Islet precursor cell (in vitro differentiated cells): Measurements from ENCODE around the gene PSAPL1.
"Not testable (repeated sequence)": the region's sequence is repeated elsewhere in the genome, so short reads cannot be mapped to it uniquely, and the experiment has no call there.

Source experiments
- DNase-seq: peaks from one replicate; pipeline ENCODE4 v3.0.0-alpha.2; 2018

Gene PSAPL1

DNA sequence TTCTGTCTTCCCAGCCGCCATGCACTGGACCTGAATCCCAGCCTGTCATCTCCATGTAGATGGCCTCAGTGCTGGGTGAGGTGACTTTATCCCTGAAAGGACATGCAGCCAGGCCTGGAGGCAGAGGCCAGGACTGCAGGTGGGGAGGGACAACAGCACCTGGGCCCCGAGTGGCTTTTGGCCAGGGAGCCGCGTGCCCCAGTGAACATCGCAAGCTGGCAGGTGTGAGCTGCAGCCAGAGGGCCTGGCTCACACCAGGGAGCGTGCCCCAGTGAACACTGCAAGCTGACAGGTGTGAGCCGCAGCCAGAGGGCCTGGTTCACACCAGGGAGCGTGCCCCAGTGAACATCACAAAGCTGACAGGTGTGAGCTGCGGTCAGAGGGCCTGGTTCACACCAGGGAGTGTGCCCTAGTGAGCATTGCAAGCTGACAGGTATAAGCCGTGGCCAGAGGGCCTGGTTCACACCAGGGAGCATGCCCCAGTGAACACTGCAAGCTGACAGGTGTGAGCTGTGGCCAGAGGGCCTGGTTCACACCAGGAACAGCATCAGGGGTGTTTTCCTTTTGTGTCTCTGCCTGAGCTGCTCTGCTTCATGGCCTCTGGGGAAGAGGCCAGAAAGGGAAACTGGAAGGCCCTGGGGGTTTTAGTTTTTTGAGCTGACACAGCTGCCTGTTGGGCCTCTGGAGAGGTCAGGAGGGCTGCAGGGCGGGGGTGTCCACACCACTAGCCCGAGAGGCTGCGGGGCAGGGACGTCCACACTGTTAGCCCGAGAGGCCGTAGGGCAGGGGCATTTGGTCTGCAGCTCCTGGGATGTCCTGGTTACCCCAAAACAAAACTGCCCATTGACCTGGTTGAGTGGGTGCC lies 22.7 kb upstream of the PSAPL1 start:
- no peak for DNase-seq

DNA sequence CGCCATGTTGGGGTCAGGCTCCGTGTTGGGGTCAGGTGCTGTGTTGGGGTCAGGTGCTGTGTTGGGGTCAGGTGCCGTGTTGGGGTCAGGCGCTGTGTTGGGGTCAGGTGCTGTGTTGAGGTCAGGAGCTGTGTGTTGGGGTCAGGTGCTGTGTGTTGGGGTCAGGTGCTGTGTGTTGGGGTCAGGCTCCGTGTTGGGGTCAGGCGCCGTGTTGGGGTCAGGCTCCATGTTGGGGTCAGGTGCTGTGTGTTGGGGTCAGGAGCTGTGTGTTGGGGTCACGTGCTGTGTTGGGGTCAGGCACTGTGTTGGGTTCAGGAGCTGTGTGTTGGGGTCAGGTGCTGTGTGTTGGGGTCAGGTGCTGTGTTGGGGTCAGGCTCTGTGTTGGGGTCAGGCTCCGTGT lies 18.1 kb upstream of the PSAPL1 start:
- not testable (repeated sequence) for DNase-seq

DNA sequence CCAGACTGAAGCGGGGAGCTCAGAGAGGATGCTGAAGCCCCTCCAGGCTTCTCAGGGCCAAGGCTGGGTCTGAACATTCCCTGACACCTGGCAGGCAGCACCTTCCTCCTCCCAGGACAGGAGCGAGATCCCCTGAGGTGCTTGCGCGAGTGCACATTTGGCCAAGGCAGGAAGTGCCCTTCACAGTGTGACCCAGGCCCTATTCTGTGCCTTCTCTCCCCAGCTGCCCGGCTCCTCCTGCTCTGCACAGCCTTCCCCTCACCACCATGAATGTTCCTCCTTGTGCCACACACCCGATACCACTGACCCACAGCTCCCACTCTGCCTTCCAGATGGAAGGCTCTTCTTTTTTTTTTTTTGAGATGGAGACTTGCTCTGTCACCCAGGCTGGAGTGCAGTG lies 17.1 kb upstream of the PSAPL1 start:
- DNase-seq = no peak

DNA sequence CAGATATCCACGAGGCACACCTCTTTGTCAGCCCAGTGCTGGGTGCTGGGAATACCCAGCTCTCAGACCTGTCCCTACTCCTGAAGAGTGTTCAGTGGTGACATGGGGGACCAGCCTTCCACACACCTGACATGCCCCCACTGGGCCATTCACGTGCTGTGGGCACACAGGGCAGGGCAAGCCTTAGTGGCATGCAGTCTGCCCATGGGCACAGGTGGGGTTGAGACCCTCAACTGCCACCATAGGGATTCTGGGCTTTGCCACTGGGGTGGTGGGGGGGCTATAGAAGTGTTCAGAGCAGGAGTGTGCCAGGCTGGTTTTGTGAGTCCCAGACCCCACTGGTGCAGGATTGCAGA lies 16.7 kb upstream of the PSAPL1 start:
- no peak for DNase-seq

DNA sequence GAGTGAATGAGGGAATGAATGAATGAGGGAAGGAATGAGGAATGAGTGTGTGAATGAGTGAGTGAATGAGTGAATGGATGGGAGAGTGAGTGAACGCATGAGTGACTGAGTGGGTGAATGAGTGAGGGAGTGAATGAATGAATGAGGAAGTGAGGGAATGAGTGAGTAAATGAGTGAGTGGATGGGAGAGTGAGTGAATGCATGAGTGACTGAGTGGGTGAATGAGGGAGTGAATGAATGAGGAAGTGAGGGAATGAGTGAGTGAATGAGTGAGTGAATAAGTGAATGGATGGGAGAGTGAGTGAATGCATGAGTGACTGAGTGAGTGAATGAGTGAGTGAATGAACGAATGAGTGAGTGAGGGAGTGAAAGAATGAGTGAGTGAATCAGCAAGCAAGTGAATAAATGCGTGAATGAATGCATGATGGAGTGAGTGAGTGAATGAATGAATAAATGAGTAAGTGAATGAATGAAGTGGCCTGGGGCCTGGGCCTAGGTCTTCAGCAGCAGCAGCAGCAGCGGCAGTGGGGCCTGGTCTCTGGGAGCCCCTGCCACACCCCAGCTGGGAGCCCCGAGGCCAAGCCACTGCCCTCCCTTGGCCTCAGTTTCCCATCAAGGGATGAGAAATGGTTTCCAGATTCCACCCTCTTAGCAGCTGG lies 16.2 kb upstream of the PSAPL1 start:
- no peak for DNase-seq

DNA sequence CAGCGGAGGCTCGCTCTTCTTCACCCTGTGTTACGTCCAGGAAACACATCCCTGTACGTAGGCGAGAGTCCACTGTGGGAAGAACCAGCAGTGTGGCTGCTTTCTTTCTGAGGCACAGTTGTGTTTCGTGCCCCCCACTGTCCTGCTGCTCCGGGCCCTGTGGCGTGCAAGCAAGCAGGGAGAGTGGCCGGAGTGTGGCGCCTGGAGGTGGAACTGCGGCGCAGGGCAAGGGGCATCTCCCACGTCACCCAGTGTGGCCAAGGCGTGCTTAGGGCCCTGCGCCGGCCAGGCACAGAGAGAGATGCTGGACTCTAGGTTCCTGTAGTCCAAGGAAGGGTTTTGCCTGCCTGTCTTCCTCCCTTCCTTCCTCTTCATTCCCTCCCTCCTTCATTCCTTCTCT lies 13.3 kb upstream of the PSAPL1 start:
- no peak for DNase-seq

DNA sequence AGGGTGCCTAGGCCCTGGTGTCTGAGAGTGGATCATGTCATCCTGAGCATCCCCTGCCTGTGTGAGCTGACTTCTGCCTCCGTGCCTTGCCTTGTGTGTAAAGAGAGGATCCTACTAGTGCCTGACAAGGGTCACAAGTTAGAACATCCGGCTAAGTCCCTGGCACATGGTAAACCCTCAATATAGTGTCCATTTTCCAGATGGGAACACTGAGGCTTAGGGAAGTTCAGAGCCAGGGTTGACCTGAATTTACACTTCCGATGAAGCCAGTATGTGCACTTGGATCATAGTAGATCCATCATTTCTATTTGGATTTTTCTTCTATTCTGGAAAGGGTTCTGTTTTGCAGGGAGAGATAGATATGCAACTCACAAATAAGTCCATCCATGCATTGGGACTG lies 12.5 kb upstream of the PSAPL1 start:
- no peak for DNase-seq

DNA sequence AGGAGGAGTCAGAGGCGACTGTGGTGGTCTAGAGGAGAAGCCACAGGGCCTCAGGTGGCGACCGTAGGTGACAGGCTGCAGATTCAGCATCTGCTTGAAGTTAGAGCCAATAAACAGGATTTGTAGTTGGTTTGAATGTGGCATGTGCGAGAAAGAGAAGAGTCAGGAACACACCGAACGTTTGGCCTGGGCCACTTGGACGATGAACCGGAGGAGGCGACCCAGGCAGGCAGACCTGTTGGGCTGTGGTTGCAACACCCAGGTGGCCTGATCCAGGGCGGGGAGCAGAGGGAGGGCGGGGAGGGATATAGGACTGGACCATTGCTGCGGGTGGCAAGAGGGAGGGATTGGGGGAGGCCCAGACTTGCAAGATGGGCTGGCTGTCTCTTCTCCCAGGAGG lies 10.0 kb upstream of the PSAPL1 start:
- DNase-seq = no peak

DNA sequence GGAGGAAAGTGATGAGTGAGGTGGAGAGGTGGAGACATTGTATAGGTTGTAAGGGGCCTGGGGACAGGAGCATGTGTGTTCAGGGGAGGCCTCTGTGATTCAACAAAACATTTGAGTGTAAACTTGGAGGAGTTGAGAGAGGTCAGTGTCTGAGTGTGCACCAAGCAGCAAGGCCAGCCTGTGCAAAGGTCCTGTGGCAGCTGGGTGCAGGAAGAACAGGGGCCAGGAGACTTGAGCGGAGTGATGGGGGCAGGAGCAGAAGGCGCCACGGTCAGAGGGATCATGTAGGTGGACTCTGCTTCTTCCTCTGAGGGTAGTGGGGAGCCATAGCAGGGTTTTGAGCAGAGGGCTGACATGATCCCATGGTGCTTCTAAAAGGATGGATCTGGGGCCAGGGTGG lies 9.6 kb upstream of the PSAPL1 start:
- DNase-seq = no peak

DNA sequence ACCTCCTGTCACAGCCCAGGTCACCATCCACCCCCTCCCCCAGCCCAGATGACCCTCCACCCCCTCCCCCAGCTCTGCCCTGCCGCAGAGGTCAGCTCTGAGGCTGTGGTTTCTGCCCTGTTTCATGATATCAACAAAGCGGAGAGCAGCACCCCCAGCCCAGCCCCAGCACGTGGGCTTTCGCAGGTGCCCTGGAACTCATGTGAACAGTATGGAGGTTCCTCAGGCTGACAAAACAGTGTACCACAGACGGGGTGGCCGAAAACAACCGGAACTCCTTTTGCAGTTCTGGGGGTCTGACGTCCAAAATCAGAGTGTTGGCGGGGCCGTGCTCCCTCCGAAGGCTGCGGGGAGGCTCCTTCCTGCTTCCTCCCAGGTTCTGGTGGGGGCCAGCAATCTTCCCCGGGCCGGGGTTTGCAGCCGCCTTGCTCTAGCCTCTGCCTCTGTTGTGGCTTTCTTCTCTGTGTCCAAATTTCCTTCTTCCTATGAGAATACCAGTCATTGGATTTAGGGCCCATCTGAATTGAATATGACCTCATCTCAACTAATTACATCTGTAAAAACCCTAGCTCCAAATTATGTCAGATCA lies 7.9 kb upstream of the PSAPL1 start:
- no peak for DNase-seq

DNA sequence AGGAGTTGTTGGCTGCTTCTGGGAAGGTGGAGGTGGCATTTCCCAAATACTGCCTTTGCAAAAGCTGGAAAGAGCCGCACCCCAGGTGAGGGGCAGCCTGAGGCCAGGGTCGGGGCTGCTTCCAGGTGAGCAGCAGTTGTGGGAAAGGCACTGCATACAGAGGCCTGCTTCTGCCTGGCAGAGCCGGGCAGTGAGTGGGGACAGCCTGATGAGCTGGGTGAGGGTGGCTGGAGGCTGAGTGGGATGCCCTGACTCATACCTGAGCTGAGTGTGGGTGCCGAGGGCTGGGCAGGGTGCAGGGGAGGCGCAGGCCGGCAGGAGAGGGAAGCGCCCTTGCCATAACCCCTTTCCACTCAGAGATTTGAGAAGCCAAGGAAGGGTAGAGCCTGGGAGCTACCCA lies 6.5 kb upstream of the PSAPL1 start:
- DNase-seq = no peak

DNA sequence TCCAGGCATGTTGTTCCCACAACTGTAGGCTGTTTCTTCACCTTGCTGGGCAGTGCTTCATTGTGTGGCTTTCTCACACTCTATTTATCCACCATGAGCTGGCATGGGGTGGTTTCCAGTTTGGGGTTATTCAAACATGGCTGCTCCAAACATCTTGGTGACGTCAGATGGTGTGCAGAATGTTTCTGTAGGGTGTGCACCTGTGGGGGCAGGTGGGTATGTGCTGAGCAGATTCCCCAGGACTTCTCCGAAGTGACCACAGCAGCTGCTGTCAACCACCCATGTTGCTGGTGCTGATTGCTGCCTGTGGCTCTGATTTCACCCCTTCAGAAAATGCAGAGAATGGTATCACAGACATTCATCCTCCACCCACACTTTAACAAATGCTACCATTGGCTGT lies 5.0 kb upstream of the PSAPL1 start:
- DNase-seq = no peak

DNA sequence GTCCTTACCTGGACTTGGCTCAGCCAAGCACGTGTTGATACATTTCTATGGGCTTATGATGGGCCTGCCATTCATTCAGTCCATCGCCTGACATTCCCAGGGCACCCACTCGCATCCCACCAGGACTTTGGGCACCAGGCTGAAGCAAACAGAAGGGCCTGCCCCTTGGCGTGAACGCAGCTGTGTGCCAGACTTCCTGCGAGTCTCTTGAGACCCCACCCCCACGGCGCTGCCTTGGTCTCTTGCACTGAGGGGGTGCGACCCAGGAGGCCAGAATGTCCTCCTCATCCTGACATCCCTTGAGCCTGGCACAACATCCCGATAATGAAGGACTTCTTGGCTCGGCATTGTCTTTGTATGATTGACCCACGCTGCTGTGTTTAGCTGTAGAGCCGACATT lies 1.5 kb upstream of the PSAPL1 start:
- DNase-seq = no peak

DNA sequence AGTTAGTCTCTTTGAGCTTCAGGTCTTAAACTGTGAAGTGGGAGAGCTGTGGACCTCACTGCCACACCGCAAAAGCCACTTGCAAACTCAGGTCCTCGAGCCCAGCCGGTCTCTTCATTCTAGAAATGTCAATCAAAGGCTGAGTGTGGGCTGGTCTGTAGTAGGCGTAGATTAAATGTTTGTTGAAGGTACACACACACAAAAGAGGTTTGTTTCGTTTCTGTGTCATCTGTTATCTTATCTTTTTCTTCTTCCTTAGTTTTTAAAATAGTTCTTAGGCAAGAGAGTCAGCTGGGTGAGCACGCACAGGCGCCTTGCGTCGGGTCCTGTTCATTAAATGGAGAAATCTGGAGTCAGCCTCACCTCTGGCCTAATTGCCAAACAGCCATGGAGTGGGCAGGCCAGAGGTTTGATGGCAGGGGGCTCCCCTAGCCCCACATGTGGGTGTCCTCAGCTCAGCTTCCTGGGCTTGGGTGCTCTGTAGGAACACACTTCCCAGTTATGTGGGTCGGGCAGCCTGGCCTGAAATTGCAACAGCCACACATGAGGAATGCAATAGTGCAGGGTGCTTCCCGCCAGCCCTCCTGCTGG lies 836 bp upstream of the PSAPL1 start:
- no peak for DNase-seq

DNA sequence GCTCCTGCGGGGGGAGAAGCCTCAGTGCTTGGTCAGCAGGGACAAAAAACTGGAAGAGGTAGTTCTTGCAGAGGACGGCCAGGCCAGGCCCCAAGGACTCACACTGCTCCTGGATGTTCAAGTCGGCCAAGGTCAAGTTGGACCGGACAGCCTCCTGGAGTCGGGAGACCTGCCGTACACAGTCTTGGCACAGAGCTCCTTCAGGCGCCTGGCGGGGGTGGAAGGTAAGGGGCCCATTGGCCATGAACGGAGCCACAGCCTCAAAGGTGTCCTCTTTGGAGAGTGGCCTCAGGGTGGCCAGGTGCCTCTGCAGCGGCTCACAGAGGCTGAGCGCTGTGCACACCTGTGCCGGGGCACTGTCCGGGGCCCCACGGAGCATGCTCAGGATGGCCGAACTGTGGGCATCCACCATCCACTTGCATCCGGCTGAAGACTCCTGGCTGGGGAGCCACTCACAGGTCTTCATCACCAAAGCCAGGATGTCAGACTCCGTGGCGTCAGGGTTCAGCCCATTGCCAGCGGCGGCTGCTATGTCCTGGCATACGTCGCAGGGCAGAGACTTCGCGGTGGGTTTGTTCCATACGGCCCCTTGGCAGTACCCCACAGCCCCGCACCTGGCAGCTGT lies 477 bp downstream of the PSAPL1 start:
- DNase-seq = no peak

DNA sequence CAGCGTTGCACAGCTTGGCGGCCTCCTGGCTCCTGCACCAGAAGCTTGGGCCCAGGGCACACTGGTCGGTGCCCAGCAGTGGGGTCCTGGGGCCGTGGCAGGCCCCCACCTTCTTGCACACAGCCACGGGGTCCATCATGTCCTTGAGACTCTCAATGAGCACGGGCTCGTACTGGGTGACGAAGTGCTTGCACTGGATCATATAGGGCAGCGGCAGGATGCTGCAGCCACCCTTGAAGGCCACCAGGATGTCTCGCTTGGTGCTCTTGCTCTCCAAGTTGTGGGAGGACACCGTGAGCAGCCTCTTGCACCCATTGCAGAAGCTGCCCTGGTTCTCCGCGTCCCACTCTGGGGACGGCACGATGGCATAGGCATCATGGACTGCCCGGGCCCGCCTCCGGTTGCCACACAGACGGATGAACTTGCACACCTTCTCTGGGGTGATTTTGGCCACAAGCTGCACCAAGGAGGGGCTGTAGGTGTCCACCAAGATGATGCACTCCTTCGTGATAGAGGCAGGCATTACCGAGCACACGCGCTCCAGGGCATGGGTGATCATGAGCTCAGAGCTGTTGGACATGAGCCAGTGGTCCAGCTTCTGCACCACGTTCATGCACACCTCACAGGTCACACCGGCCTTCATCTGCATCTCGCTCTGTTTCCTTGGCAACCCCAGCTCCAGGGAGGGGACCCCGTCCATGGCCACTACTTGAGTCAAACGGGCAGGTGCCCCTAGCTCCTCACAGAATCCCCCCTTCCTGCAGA lies 1.2 kb downstream of the PSAPL1 start:
- DNase-seq = no peak

DNA sequence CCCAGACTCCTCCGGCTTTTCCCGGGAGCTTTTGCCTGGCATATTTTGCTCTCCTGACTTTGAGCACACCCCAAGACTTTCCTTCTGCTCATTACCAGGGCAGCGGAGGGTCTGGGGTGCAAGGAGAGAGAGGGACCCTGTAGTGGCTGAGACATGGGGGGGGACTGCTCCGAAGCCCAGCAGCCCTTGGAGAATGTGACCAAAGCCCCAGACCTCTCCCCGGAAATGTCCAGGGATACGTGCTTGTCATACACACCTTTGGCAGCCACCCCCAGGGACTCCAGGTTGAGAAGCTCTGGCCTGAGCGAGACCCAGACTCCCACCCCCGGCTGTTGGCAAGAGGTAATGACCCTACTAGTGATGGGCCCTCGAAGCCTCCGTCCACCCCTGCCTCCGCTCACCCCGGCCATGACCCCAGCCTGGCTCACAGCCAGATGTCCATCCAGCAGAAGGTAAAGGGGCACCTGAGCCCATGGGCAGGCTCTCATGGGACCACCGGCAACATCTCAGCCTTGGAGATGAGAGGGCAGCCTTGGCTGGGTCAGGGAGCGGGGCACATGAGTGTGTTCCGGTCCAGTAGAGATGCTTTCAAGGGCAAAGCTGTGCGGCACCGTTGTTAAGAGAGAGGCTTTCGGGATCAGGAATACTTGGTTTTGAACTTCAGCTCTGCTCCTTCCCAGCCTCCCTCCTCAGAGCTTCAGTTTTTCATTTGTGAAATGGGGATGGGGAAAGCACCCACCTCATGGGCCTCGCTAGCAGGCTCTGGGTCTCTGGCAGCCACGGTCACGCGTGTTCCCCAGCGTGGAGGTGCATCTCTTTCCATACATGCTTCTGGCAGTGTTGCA lies 2.0 kb downstream of the PSAPL1 start:
- no peak for DNase-seq

DNA sequence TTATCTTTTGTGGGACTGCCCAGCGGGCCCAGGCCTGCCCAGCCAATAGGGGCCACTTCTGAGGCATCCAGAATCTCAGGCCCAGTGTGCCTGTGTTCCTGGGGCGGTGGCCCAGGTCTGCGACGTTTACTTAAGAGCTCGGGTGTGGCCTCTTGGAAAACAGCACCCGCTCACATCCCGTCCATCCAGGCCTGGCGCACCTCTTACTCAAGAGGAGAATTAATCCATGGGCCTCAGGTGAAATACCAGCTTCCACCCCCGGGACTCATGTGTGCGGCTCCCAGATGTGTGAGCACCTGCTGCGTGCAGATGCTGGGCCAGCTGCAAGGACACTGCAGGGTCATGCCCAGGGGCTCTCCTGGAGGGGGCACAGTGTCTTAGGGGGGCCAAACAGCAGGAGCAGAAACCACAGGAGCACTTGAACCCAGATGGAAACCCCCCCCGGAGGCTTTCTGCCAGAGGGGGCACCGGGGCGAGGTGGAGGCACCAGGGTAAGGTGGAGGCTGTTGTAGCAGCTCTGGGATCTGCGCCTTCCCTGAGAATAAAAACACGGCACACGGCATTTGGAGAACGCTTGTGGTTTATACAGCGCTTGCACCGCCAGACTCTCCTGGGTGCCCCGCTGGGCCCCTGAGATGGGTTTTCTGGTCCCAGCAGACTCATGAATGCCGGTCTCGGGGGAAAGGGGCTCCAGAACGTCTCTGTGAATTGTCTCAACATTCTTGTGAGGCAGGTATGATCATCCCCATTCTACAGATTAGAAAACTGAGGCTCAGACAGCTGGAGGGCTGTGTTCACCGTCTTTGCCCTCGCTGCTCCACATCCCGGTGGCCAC lies 2.8 kb downstream of the PSAPL1 start:
- no peak for DNase-seq

DNA sequence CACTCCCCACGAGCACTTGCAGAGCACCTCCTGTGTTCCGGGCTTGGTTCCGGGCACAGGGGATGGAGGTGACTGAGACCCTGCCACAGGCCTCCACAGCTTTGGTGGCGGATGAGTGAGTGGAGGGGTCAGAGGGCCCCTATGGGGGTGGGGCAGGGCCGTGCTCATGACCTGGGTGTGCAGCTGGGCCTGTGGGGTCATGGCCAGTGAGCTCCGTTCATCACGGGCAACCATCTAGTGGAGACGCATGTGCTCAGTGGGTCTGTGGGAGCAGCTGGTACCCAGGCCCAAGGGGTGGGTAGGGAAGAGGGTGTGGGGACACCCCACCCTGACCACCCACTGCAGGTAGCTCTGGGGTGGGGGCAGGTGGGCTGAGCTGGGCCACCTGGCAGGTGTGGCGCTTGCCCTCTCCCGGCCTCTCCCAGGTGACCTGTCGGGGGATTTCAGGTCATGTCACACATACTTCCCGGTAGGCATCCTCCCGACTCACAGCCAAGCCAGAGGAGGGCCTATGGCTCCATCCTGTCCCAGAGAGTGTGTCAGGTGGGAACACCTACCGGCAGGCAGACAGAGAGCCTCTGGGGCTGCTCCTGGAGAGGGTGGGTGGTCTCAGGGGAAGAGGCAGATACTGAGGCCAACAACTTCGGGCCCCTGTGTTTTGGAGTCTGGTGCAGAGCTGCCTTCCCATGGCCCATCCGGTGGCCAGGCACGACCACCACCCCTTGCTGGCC lies 3.6 kb downstream of the PSAPL1 start:
- DNase-seq = no peak

DNA sequence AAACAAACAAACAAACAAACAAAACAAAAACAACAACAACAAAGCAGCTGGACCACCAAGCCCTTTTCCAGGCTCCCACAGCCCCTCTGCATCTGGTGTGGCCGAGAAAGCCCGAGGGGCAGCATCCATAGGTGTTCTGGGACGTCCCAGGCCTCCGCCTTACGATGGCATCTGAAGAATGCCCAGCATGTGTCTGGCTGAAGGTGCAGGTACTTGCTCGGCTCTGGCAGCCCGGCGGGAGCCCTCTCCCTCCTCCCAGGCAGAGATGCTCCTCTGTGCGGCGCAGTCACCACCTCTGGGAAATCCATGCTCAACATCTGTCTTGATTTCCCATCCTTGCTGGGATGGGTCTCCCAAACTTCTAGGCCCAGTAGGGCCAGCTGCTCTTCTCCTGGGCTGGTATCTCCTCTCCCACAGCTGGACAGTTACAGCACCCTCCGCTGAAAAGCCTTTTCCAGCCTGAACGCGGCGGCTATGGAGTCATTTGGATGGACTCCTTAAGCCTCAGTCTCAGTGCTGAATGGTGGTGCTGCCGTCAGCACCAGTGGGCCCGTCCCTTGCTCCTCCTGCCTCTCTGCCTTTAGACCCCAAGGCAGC lies 4.3 kb downstream of the PSAPL1 start:
- peak; percentile 93 for DNase-seq
